Natural killer cell (primary cell): ENCODE results near the gene SASH1. TPM values are rescaled to one million over a fixed set of nuclear protein-coding genes. Genes with fewer than 3 reads are reported as not detected.

ENCODE experiments used
- ATAC-seq, 3 donors: fragments of 150-1000 bp in 2 of 3; fragments of 200-7000 bp in 1 of 3; cut with Tn5 transposase; 1 replicate in 1 of 3; 2 replicates in 2 of 3; pipeline ENCODE4 v1.10.0; 2021; ENCODE audit warnings: mild to moderate bottlenecking in 2 of 3, moderate library complexity in 2 of 3
- DNase-seq, 2 donors: peaks; one replicate each; pipeline versions ENCODE4 v3.0.0 to v3.0.0-alpha.2; 2013 to 2021; ENCODE audit warnings: mixed read lengths in 1 of 2
- H3K27ac ChIP-seq: one replicate; pipeline ENCODE4 v1.5.1; 2013; ENCODE audit warnings: mild to moderate bottlenecking, low read length
- H3K27me3 ChIP-seq: one replicate; pipeline ENCODE4 v1.6.1; 2013; ENCODE audit warnings: low read length; ENCODE audit not compliant: control insufficient read depth, insufficient read depth
- H3K36me3 ChIP-seq: one replicate; pipeline ENCODE4 v1.6.1; 2013; ENCODE audit warnings: low read length; ENCODE audit not compliant: control insufficient read depth, insufficient read depth
- H3K4me1 ChIP-seq: one replicate; pipeline ENCODE4 v1.6.1; 2013; ENCODE audit warnings: low read length; ENCODE audit not compliant: control insufficient read depth, insufficient read depth
- H3K4me3 ChIP-seq: one replicate; pipeline ENCODE4 v1.5.1; 2013; ENCODE audit warnings: low read length
- H3K9me3 ChIP-seq: one replicate; pipeline ENCODE4 v1.6.1; 2013; ENCODE audit warnings: low read length; ENCODE audit not compliant: control insufficient read depth, insufficient read depth
- H3K27ac Mint-ChIP-seq, 2 donors: one replicate each; pipeline ENCODE4 v1.8.0; 2022; ENCODE audit warnings: mild to moderate bottlenecking in 2 of 2, mixed read lengths in 2 of 2, moderate library complexity in 1 of 2
- H3K27me3 Mint-ChIP-seq, 2 donors: one replicate each; pipeline ENCODE4 v1.8.0; 2022; ENCODE audit warnings: low read depth in 2 of 2, mixed read lengths in 2 of 2
- H3K36me3 Mint-ChIP-seq: one replicate; pipeline ENCODE4 v1.8.0; 2022; ENCODE audit warnings: mixed read lengths
- H3K4me1 Mint-ChIP-seq, 2 donors: one replicate each; pipeline ENCODE4 v1.8.0; 2022; ENCODE audit warnings: mixed read lengths in 2 of 2
- H3K4me3 Mint-ChIP-seq: one replicate; pipeline ENCODE4 v1.8.0; 2022; ENCODE audit warnings: mild to moderate bottlenecking, moderate library complexity, mixed read lengths
- H3K9me3 Mint-ChIP-seq, 2 donors: one replicate each; pipeline ENCODE4 v1.8.0; 2022; ENCODE audit warnings: mixed read lengths in 2 of 2
- whole genome bisulfite sequencing: methylation state at CpG from one replicate; pipeline ENCODE4 v1.1.7; 2013; ENCODE audit warnings: missing lambda C conversion rate; ENCODE audit not compliant: insufficient coverage; 5-methylcytosine and 5-hydroxymethylcytosine counted together
- intact Hi-C: fragments of 100-400 bp; cut with micrococcal nuclease; formaldehyde crosslinking; loops from one replicate; pipeline ENCODE4 v1.14.2; 2022
- total RNA-seq, 4 donors: library from RNA; stranded (reverse); fragments of 120-200 nt in 1 of 4; gene quantifications; one replicate each; pipeline versions ENCODE4 v1.2.3 to v1.2.4, GENCODE V29; 2013 to 2022
- TF ChIP-seq, protein P1 (sequence below): fragments of 200-600 bp; IDR thresholded peaks from one replicate; pipeline ENCODE4 v1.8.0; 2022; ENCODE audit warnings: antibody characterized with exemption

SASH1 gene
- total RNA-seq, 3 donors from 2014 or later (not counting 1 experiment from before 2014, with no cell fraction given) = 0.63 to 6.2 (median 2.7) TPM

DNA sequence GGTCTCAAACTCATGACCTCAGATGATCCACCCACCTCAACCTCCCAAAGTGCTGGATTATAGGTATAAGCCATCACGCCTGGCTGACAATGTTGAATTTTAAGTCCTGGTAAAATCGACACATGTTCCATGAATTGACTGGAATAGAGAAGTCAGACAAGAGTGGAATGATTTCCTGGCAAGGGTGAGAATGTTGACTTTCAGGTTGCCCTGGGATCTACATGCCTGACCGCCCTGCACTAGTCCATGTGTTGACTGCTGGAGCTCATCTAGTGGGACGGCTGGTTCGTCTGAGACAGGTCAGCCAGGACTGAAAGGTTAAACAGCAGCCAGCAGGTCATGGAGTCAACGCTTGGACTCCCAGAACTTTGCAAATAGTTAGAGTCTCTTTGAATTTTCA is 88.8 kb downstream of the SASH1 start:
- Mint-ChIP-seq H3K9me3 (no peaks in the 10 kb centered on the region), H3K36me3 (no peaks in the 10 kb centered on the region), H3K27ac (no peak overlapping the region), H3K27me3 (peaks cover 2 to 11% of the 10 kb centered on the region in 2 donors), H3K4me3 (no peak overlapping the region), H3K4me1 (no peaks in the 10 kb centered on the region)
- intact Hi-C loops = no loop called here
- Histone ChIP-seq H3K27ac (no peak overlapping the region), H3K36me3 (no peaks in the 10 kb centered on the region), H3K4me3 (no peak overlapping the region), H3K9me3 (no peaks in the 10 kb centered on the region), H3K4me1 (no peaks in the 10 kb centered on the region), H3K27me3 (no peaks in the 10 kb centered on the region)
- TF ChIP-seq, protein P1, sequence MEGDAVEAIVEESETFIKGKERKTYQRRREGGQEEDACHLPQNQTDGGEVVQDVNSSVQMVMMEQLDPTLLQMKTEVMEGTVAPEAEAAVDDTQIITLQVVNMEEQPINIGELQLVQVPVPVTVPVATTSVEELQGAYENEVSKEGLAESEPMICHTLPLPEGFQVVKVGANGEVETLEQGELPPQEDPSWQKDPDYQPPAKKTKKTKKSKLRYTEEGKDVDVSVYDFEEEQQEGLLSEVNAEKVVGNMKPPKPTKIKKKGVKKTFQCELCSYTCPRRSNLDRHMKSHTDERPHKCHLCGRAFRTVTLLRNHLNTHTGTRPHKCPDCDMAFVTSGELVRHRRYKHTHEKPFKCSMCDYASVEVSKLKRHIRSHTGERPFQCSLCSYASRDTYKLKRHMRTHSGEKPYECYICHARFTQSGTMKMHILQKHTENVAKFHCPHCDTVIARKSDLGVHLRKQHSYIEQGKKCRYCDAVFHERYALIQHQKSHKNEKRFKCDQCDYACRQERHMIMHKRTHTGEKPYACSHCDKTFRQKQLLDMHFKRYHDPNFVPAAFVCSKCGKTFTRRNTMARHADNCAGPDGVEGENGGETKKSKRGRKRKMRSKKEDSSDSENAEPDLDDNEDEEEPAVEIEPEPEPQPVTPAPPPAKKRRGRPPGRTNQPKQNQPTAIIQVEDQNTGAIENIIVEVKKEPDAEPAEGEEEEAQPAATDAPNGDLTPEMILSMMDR = no peak
- 93% methylated on average over 6 of the region's 6 CpGs for whole genome bisulfite sequencing
- DNase-seq (no peak), ATAC-seq (no peak)

DNA sequence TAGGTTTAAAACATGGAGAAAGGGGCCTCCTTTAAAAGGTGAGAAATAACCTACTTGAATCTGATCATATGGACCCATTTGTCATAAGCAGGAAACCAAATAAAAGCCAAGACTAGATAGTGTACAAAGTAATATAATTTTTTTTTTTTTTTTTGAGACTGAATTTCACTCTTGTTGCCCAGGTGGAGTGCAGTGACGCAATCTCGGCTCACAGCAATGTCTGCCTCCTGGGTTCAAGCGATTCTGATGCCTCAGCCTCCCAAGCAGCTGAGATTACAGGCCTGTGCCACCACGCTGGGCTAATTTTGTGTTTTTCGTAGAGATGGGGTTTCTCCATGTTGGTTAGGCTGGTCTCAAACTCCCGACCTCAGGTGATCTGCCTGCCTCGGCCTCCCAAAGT is 89.2 kb downstream of the SASH1 start:
- Mint-ChIP-seq H3K27me3 (peaks cover 5 to 7% of the 10 kb centered on the region in 2 donors), H3K9me3 (no peaks in the 10 kb centered on the region), H3K27ac (no peak overlapping the region), H3K36me3 (no peaks in the 10 kb centered on the region), H3K4me3 (no peak overlapping the region), H3K4me1 (no peaks in the 10 kb centered on the region)
- no peaks in the 10 kb centered on the region for H3K27me3 ChIP-seq
- TF ChIP-seq, protein P1 = no peak
- H3K4me1 ChIP-seq = no peaks in the 10 kb centered on the region
- no peak for ATAC-seq
- no peak overlapping the region for H3K27ac ChIP-seq
- intact Hi-C loops = no loop called here
- DNase-seq = no peak
- H3K9me3 ChIP-seq = no peaks in the 10 kb centered on the region
- H3K36me3 ChIP-seq = no peaks in the 10 kb centered on the region
- WGBS = 93% methylated on average over 7 of the region's 7 CpGs
- H3K4me3 ChIP-seq = no peak overlapping the region

DNA sequence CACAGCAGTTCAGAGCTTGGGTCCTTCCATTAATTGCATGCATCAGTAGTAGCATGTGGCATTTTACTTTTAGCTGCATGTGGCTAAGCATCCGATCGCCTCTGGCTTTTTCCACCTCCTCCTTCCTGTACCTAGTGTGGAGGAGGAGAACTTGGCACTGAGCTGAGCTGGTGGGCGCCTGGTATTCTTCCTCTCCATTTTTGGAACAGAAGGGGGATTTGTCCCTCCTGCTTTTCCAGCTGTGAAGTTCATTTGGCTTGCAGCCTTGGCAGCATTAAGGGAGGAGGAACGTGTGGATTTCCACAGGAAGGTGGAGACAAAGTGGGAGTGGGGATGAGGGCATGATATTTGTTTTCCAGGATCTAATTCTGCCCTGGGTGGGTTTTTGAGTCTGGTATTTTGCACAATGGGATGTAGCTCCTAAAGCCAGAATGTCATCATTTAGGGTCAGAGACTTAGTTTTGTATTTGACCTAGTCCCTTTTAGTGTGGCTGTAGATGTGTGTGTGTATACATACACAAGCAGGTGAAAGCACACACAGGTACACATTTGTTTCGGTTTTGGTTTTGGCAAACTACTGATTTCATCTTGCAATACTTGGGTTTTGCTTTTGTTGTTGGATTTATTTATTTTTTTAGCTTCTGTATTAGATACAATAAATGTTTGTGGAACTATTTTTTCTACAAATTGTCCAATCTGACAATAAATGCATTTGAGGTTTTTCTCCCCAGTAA is 90.0 kb downstream of the SASH1 start:
- Mint-ChIP-seq H3K9me3 (no peaks in the 10 kb centered on the region), H3K4me1 (no peaks in the 10 kb centered on the region), H3K27ac (no peak overlapping the region), H3K36me3 (no peaks in the 10 kb centered on the region), H3K27me3 (peaks cover 5 to 6% of the 10 kb centered on the region in 2 donors), H3K4me3 (no peak overlapping the region)
- Histone ChIP-seq H3K36me3 (no peaks in the 10 kb centered on the region), H3K27ac (no peak overlapping the region), H3K4me3 (no peak overlapping the region), H3K27me3 (no peaks in the 10 kb centered on the region), H3K4me1 (no peaks in the 10 kb centered on the region), H3K9me3 (no peaks in the 10 kb centered on the region)
- WGBS = 76% methylated on average over 3 of the region's 5 CpGs
- intact Hi-C loops = no loop called here
- TF ChIP-seq, protein P1 = no peak
- no peak for DNase-seq
- ATAC-seq = no peak

DNA sequence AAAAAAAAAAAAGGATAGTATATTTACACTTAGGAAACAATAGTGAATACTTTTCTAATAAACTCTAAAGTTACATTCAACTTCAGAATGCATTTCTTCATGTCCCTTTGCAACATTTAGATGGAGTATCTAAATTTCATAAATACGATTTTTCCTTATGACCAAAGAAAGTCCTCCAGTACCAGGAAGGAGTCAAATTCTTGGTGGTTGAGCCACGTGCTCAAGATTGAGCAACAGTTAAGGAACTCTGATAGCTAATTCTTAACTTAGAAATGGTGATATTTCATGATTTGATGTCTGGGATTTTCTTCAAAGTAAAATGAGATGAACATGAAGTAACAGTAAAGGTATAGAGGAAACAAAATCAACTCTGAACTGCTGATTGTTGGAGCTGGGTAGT is 92.7 kb downstream of the SASH1 start:
- H3K4me1 Mint-ChIP-seq = no peaks in the 10 kb centered on the region
- Histone ChIP-seq H3K4me3 (no peak overlapping the region), H3K4me1 (no peaks in the 10 kb centered on the region), H3K9me3 (no peaks in the 10 kb centered on the region), H3K27ac (no peak overlapping the region), H3K27me3 (no peaks in the 10 kb centered on the region), H3K36me3 (no peaks in the 10 kb centered on the region)
- no peak overlapping the region for H3K27ac Mint-ChIP-seq
- intact Hi-C loops = no loop called here
- TF ChIP-seq, protein P1 = no peak
- ATAC-seq (no peak), DNase-seq (no peak)
- H3K27me3 Mint-ChIP-seq = peaks cover 5 to 6% of the 10 kb centered on the region in 2 donors
- no peaks in the 10 kb centered on the region for H3K36me3 Mint-ChIP-seq
- WGBS = 28% methylated on average over 1 of the region's 2 CpGs
- no peaks in the 10 kb centered on the region for H3K9me3 Mint-ChIP-seq
- H3K4me3 Mint-ChIP-seq = no peak overlapping the region
